ENCODE data around the gene CNGA1. TPM values are rescaled to one million over a fixed set of nuclear protein-coding genes. Genes with fewer than 3 reads are reported as not detected.

Gene CNGA1
- total and polyA plus RNA-seq, 2 donors from 2014 or later: 3.4 to 3.7 TPM

GRCh38 chr4:47899639-47900038 lies 116.8 kb downstream of the CNGA1 start:
- intact Hi-C loops (cut with DNase I): no loop called here
- no peak for DNase-seq
- H3K4me3 ChIP-seq (ENCODE audit: low read length in 3 of 3): no peak overlapping the region
- no peak for FAIRE-seq
- no peak overlapping the region for H3K27ac ChIP-seq (ENCODE audit: low read depth in 2 of 2, low read length in 2 of 2)
- TF ChIP-seq, protein P1, sequence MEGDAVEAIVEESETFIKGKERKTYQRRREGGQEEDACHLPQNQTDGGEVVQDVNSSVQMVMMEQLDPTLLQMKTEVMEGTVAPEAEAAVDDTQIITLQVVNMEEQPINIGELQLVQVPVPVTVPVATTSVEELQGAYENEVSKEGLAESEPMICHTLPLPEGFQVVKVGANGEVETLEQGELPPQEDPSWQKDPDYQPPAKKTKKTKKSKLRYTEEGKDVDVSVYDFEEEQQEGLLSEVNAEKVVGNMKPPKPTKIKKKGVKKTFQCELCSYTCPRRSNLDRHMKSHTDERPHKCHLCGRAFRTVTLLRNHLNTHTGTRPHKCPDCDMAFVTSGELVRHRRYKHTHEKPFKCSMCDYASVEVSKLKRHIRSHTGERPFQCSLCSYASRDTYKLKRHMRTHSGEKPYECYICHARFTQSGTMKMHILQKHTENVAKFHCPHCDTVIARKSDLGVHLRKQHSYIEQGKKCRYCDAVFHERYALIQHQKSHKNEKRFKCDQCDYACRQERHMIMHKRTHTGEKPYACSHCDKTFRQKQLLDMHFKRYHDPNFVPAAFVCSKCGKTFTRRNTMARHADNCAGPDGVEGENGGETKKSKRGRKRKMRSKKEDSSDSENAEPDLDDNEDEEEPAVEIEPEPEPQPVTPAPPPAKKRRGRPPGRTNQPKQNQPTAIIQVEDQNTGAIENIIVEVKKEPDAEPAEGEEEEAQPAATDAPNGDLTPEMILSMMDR (IDR thresholded peaks at IDR 0.05; ENCODE audit: borderline replicate concordance, extremely low read depth, insufficient read depth): no peak
- no peaks in the 10 kb centered on the region for H3K27me3 ChIP-seq (ENCODE audit: control insufficient read depth, insufficient read depth, low read length)
- no peaks in the 10 kb centered on the region for H3K9me3 ChIP-seq (ENCODE audit: control insufficient read depth in 2 of 3, insufficient read depth in 1 of 3, low read length in 3 of 3)
- peaks cover 14 to 21% (median 19%) of the 10 kb centered on the region in 3 donors for H3K36me3 ChIP-seq (ENCODE audit: control insufficient read depth in 2 of 3, insufficient read depth in 3 of 3, low read length in 3 of 3)
- no peak overlapping the region for H3K9ac ChIP-seq (ENCODE audit: low read length in 3 of 3)
- H3K4me1 ChIP-seq (ENCODE audit: control insufficient read depth in 2 of 3, insufficient read depth in 2 of 3, low read depth in 1 of 3, low read length in 3 of 3): no peaks in the 10 kb centered on the region

- TF ChIP-seq, protein P1 (IDR thresholded peaks at IDR 0.05; ENCODE audit: borderline replicate concordance, extremely low read depth, insufficient read depth): no peak
- intact Hi-C loops (cut with DNase I): no loop called here
- H3K9ac ChIP-seq (ENCODE audit: low read length in 3 of 3): no peak overlapping the region
- DNase-seq (no peak), FAIRE-seq (no peak)
- H3K9me3 ChIP-seq (ENCODE audit: control insufficient read depth in 2 of 3, insufficient read depth in 1 of 3, low read length in 3 of 3): no peaks in the 10 kb centered on the region
- H3K4me3 ChIP-seq (ENCODE audit: low read length in 3 of 3): no peak overlapping the region
- no peak overlapping the region for H3K27ac ChIP-seq (ENCODE audit: low read depth in 2 of 2, low read length in 2 of 2)
- H3K36me3 ChIP-seq (ENCODE audit: control insufficient read depth in 2 of 3, insufficient read depth in 3 of 3, low read length in 3 of 3): peaks cover 7 to 15% (median 12%) of the 10 kb centered on the region in 3 donors
- no peaks in the 10 kb centered on the region for H3K27me3 ChIP-seq (ENCODE audit: control insufficient read depth, insufficient read depth, low read length)
- no peaks in the 10 kb centered on the region for H3K4me1 ChIP-seq (ENCODE audit: control insufficient read depth in 2 of 3, insufficient read depth in 2 of 3, low read depth in 1 of 3, low read length in 3 of 3)
These were observed 124.6 kb downstream of the CNGA1 start for GRCh38 chr4:47891928-47892327.

Other genes with a start within 250 kb of the CNGA1 start
- 2.6 TPM for gene CORIN, start 178.6 kb downstream of the CNGA1 start, total RNA-seq
- gene CORIN, start 178.6 kb downstream of the CNGA1 start, polyA plus RNA-seq (ENCODE audit: insufficient read depth, low read depth, low replicate concordance): 0.75 TPM
- 16.0 TPM for gene NFXL1, start 102.1 kb downstream of the CNGA1 start, total RNA-seq
- 5.5 TPM for gene NFXL1, start 102.1 kb downstream of the CNGA1 start, polyA plus RNA-seq (ENCODE audit: insufficient read depth, low read depth, low replicate concordance)
- 6.9 TPM for gene NIPAL1, start 91 bp upstream of the CNGA1 start, total RNA-seq
- 1.4 TPM for gene NIPAL1, start 91 bp upstream of the CNGA1 start, polyA plus RNA-seq (ENCODE audit: insufficient read depth, low read depth, low replicate concordance)
- 7.9 TPM for gene TXK, start 117.6 kb upstream of the CNGA1 start, total RNA-seq
- gene TXK, start 117.6 kb upstream of the CNGA1 start, polyA plus RNA-seq (ENCODE audit: insufficient read depth, low read depth, low replicate concordance): 0.26 TPM

Measured in kidney (tissue), 14 donors.